ENCODE results near the gene GH1. TPM values are rescaled to one million over a fixed set of nuclear protein-coding genes. Genes with fewer than 3 reads are reported as not detected.
A peak's percentile ranks its signal among the peaks of the same experiment; 100 is the strongest.
"Not testable (repeated sequence)": the region's sequence is repeated elsewhere in the genome, so short reads cannot be mapped to it uniquely, and the experiment has no call there.

Gene GH1
- total and polyA plus RNA-seq, 9 donors, result not detected

GRCh38 chr17:63914471-63914870, 4.2 kb downstream of the GH1 start:
- Histone ChIP-seq H3K36me3 (no peaks in the 10 kb centered on the region), H3K4me3 (no peak overlapping the region), H3K4me1 (ENCODE audit: insufficient read depth) (no peaks in the 10 kb centered on the region), H3K27me3 (no peaks in the 10 kb centered on the region), H3K27ac (no peak overlapping the region), H3K9me3 (no peaks in the 10 kb centered on the region)
- no peak for DNase-seq
- no peak for TF ChIP-seq CTCF (IDR thresholded peaks at IDR 0.05)
- 92 to 97% (median 93%) methylated on average over 7 of the region's 7 CpGs for WGBS, 3 donors
- intact Hi-C loops (cut with DNase I), result loop anchor here in 3 of 4 donors (5.0 to 10.0 kb wide), 4 partner anchors 110 to 370 kb away; partner anchors contain the start of genes ERN1 (in 2 of the 3) and ICAM2 (in 1 of the 3)

- Histone ChIP-seq H3K4me3 (no peak overlapping the region), H3K9me3 (no peaks in the 10 kb centered on the region), H3K27me3 (no peaks in the 10 kb centered on the region), H3K36me3 (no peaks in the 10 kb centered on the region), H3K4me1 (ENCODE audit: insufficient read depth) (no peaks in the 10 kb centered on the region), H3K27ac (no peak overlapping the region)
- peak; percentile 31 to 61 (median 53) for DNase-seq
- TF ChIP-seq EP300 (IDR thresholded peaks at IDR 0.05) (no peak), POLR2A (IDR thresholded peaks at IDR 0.05) (no peak), CTCF (IDR thresholded peaks at IDR 0.05) (peak; percentile 39 to 47 (median 45))
- intact Hi-C loops (cut with DNase I), result loop anchor here in 3 of 4 donors (5.0 to 10.0 kb wide), 4 partner anchors 113 to 373 kb away; partner anchors contain the start of genes ERN1 (in 2 of the 3) and ICAM2 (in 1 of the 3)
- WGBS, 3 donors, result 34 to 37% (median 36%) methylated on average over 8 of the region's 8 CpGs
Observed at GRCh38 chr17:63911657-63912100, 7.0 kb downstream of the GH1 start.

GRCh38 chr17:63911041-63911635, 7.5 kb downstream of the GH1 start, which contains the start of gene CSHL1:
CSHL1 (minus strand) TSS chr17:63911258; CDS start chr17:63911196, 62 bp downstream.
- DNase-seq, result no peak
- Histone ChIP-seq H3K9me3 (no peaks in the 10 kb centered on the region), H3K4me3 (no peak within 1 kb of the TSS), H3K27me3 (no peaks in the 10 kb centered on the region), H3K4me1 (ENCODE audit: insufficient read depth) (no peaks in the 10 kb centered on the region), H3K36me3 (no peaks in the 10 kb centered on the region), H3K27ac (no peak within 1 kb of the TSS)
- WGBS, 3 donors, result 71 to 78% (median 72%) methylated on average over 15 of the region's 15 CpGs
- intact Hi-C loops (cut with DNase I), result loop anchor here in 3 of 4 donors (5.0 to 10.0 kb wide), 4 partner anchors 114 to 374 kb away; partner anchors contain the start of genes ERN1 (in 2 of the 3) and ICAM2 (in 1 of the 3)
- TF ChIP-seq CTCF (IDR thresholded peaks at IDR 0.05), result no peak

GRCh38 chr17:63910096-63910495, 8.5 kb downstream of the GH1 start:
- WGBS, 3 donors, result 87 to 91% (median 90%) methylated on average over 14 of the region's 14 CpGs
- Histone ChIP-seq H3K9me3 (no peaks in the 10 kb centered on the region), H3K27me3 (no peaks in the 10 kb centered on the region), H3K4me1 (ENCODE audit: insufficient read depth) (no peaks in the 10 kb centered on the region), H3K4me3 (no peak overlapping the region), H3K27ac (no peak overlapping the region), H3K36me3 (no peaks in the 10 kb centered on the region)
- intact Hi-C loops (cut with DNase I), result loop anchor here in 3 of 4 donors (5.0 to 10.0 kb wide), 4 partner anchors 115 to 375 kb away; partner anchors contain the start of genes ERN1 (in 2 of the 3) and ICAM2 (in 1 of the 3)
- TF ChIP-seq POLR2A (IDR thresholded peaks at IDR 0.05) (no peak), EP300 (IDR thresholded peaks at IDR 0.05) (no peak), CTCF (IDR thresholded peaks at IDR 0.05) (no peak)
- DNase-seq, result no peak

- H3K4me1 ChIP-seq (ENCODE audit: insufficient read depth); H3K27me3 ChIP-seq; H3K9me3 ChIP-seq; H3K27ac ChIP-seq; DNase-seq; H3K36me3 ChIP-seq; H3K4me3 ChIP-seq; intact Hi-C loops (cut with DNase I): not testable (repeated sequence)
- 93 to 95% (median 94%) methylated on average over 10 of the region's 10 CpGs for WGBS, 3 donors
Observed at GRCh38 chr17:63909586-63909985, 9.1 kb downstream of the GH1 start.

- H3K36me3 ChIP-seq; H3K9me3 ChIP-seq; H3K4me1 ChIP-seq (ENCODE audit: insufficient read depth); H3K4me3 ChIP-seq; H3K27me3 ChIP-seq; H3K27ac ChIP-seq; intact Hi-C loops (cut with DNase I): not testable (repeated sequence)
- 29 to 42% (median 36%) methylated on average over 10 to 12 of the region's 12 CpGs for WGBS, 3 donors
- DNase-seq, result peak in 1 of 5 donors; percentile 40
Observed at GRCh38 chr17:63907161-63907778, 11.4 kb downstream of the GH1 start.

GRCh38 chr17:63904796-63905195, 13.8 kb downstream of the GH1 start:
- H3K9me3 ChIP-seq; H3K27ac ChIP-seq; H3K27me3 ChIP-seq; H3K4me3 ChIP-seq; H3K4me1 ChIP-seq (ENCODE audit: insufficient read depth); H3K36me3 ChIP-seq; intact Hi-C loops (cut with DNase I); DNase-seq: not testable (repeated sequence)
- WGBS, 3 donors, result 92 to 96% (median 93%) methylated on average over 8 of the region's 8 CpGs

Measured in ovary (tissue), 9 donors.